DND-41 (cell line): ENCODE measurements around the gene NDUFAF3.

Experiments used
- ATAC-seq: fragments of 200-7000 bp; cut with Tn5 transposase; 3 replicates; pipeline ENCODE4 v1.9.1; 2021; ENCODE audit warnings: low read depth; ENCODE audit not compliant: insufficient read depth
- DNase-seq: peaks from one replicate; pipeline ENCODE4 v3.0.0-alpha.2; 2020
- H2AFZ ChIP-seq: 2 replicates; pipeline ENCODE4 v1.6.0; 2012; ENCODE audit warnings: low read depth, low read length
- H3K27ac ChIP-seq: 2 replicates; pipeline ENCODE4 v1.5.1; 2012; ENCODE audit warnings: low read length, inconsistent platforms
- H3K27me3 ChIP-seq: fragments of 200-600 bp; sonication (generic); 2 replicates; pipeline ENCODE4 v1.6.0; 2012; ENCODE audit warnings: low read length, mild to moderate bottlenecking, inconsistent platforms; ENCODE audit not compliant: insufficient read depth, poor library complexity
- H3K36me3 ChIP-seq: 2 replicates; pipeline ENCODE4 v1.5.1; 2012; ENCODE audit warnings: low read length, inconsistent platforms; ENCODE audit not compliant: insufficient read depth
- H3K4me1 ChIP-seq: 2 replicates; pipeline ENCODE4 v1.5.1; 2012; ENCODE audit warnings: mild to moderate bottlenecking, low read length; ENCODE audit not compliant: insufficient read depth
- H3K4me2 ChIP-seq: 2 replicates; pipeline ENCODE4 v1.6.0; 2012; ENCODE audit warnings: mild to moderate bottlenecking, moderate library complexity, low read length, inconsistent platforms; ENCODE audit not compliant: insufficient read depth
- H3K4me3 ChIP-seq, 2 experiments: fragments of 200-600 bp in 1 of 2; shearing (Covaris generic) in 1 of 2; 2 replicates each; pipeline ENCODE4 v1.5.1; 2012 to 2016; ENCODE audit warnings: inconsistent platforms in 2 of 2, low read length in 2 of 2, mild to moderate bottlenecking in 2 of 2, low read depth in 1 of 2, moderate library complexity in 1 of 2
- H3K79me2 ChIP-seq: 2 replicates; pipeline ENCODE4 v1.6.0; 2012; ENCODE audit warnings: low read length, inconsistent platforms; ENCODE audit not compliant: insufficient read depth
- H3K9ac ChIP-seq: 2 replicates; pipeline ENCODE4 v1.6.0; 2012; ENCODE audit warnings: low read depth, mild to moderate bottlenecking, inconsistent platforms, low read length, moderate library complexity
- H3K9me3 ChIP-seq: 2 replicates; pipeline ENCODE4 v1.5.1; 2012; ENCODE audit warnings: low read length, moderate library complexity, mild to moderate bottlenecking, inconsistent platforms; ENCODE audit not compliant: insufficient read depth, severe bottlenecking
- H4K20me1 ChIP-seq: 2 replicates; pipeline ENCODE4 v1.6.0; 2012; ENCODE audit warnings: low read length; ENCODE audit not compliant: insufficient read depth
- EZH2 ChIP-seq: IDR thresholded peaks from 3 replicates; pipeline ENCODE4 v1.6.1; 2012; ENCODE audit warnings: borderline replicate concordance, low read depth, mild to moderate bottlenecking, moderate library complexity, low read length, inconsistent platforms; ENCODE audit not compliant: severe bottlenecking
- TF ChIP-seq, protein P1 (sequence below): IDR thresholded peaks from 2 replicates; pipeline ENCODE4 v1.5.1; 2012; ENCODE audit warnings: borderline replicate concordance, low read length, moderate library complexity, mild to moderate bottlenecking; ENCODE audit not compliant: poor library complexity, severe bottlenecking; ENCODE audit errors: extremely low read depth

Gene NDUFAF3

DNA sequence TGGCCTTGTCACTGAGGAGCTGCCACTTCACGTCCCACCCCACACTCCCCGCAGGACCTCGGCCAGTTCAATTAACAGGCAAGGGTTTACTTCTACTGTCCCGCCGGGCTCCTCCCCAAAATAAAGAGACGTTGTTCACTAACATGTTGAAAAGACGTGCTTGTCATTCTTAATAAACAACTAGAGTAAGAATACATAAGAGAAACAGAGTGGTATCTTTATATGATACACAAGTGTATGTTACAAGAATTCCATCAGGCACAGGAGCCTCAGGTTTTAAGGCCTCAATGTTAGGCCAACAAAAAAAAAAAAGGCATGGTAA is 7.6 kb downstream of the NDUFAF3 start:
- ATAC-seq (no peak), DNase-seq (no peak)
- peaks cover 47% of the 10 kb centered on the region for H3K79me2 ChIP-seq
- H4K20me1 ChIP-seq: peaks cover 15% of the 10 kb centered on the region; the same call in 1 of the 2 replicates
- H3K4me1 ChIP-seq: peaks cover 49% of the 10 kb centered on the region
- TF ChIP-seq, protein P1, sequence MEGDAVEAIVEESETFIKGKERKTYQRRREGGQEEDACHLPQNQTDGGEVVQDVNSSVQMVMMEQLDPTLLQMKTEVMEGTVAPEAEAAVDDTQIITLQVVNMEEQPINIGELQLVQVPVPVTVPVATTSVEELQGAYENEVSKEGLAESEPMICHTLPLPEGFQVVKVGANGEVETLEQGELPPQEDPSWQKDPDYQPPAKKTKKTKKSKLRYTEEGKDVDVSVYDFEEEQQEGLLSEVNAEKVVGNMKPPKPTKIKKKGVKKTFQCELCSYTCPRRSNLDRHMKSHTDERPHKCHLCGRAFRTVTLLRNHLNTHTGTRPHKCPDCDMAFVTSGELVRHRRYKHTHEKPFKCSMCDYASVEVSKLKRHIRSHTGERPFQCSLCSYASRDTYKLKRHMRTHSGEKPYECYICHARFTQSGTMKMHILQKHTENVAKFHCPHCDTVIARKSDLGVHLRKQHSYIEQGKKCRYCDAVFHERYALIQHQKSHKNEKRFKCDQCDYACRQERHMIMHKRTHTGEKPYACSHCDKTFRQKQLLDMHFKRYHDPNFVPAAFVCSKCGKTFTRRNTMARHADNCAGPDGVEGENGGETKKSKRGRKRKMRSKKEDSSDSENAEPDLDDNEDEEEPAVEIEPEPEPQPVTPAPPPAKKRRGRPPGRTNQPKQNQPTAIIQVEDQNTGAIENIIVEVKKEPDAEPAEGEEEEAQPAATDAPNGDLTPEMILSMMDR: no peak
- no peak for TF ChIP-seq EZH2
- H3K36me3 ChIP-seq: peaks cover 79% of the 10 kb centered on the region
- peak overlapping the region; percentile 87 for H3K9ac ChIP-seq
- H3K9me3 ChIP-seq: no peaks in the 10 kb centered on the region
- H3K27ac ChIP-seq: peak overlapping the region; percentile 70
- H3K4me2 ChIP-seq: peak overlapping the region; percentile 86
- H2AFZ ChIP-seq: peak overlapping the region; percentile 76
- peak overlapping the region in 1 of 2 experiments; percentile 79; a peak in 2 of 4 replicates for H3K4me3 ChIP-seq
- H3K27me3 ChIP-seq: no peaks in the 10 kb centered on the region

GRCh38 chr3:49030321-49030720 is 8.4 kb downstream of the NDUFAF3 start:
- H2AFZ ChIP-seq: no peak overlapping the region
- no peaks in the 10 kb centered on the region for H3K9me3 ChIP-seq
- H3K4me2 ChIP-seq: no peak overlapping the region
- no peaks in the 10 kb centered on the region for H3K27me3 ChIP-seq
- peaks cover 8% of the 10 kb centered on the region; the same call in 1 of the 2 replicates for H4K20me1 ChIP-seq
- DNase-seq (no peak), ATAC-seq (no peak)
- H3K27ac ChIP-seq: no peak overlapping the region
- H3K79me2 ChIP-seq: peaks cover 39% of the 10 kb centered on the region
- no peak overlapping the region for H3K4me3 ChIP-seq
- peaks cover 79% of the 10 kb centered on the region for H3K36me3 ChIP-seq
- H3K4me1 ChIP-seq: peaks cover 41% of the 10 kb centered on the region
- no peak for TF ChIP-seq EZH2
- TF ChIP-seq, protein P1: no peak
- no peak overlapping the region for H3K9ac ChIP-seq

- H2AFZ ChIP-seq: no peak overlapping the region
- peaks cover 78% of the 10 kb centered on the region for H3K36me3 ChIP-seq
- no peak overlapping the region for H3K4me2 ChIP-seq
- H4K20me1 ChIP-seq: 0 out of 2 replicates have a peak, but pooled peaks cover 3% of the 10 kb centered on the region
- DNase-seq (no peak), ATAC-seq (no peak)
- H3K9ac ChIP-seq: no peak overlapping the region
- H3K27me3 ChIP-seq: no peaks in the 10 kb centered on the region
- no peaks in the 10 kb centered on the region for H3K9me3 ChIP-seq
- TF ChIP-seq EZH2: no peak
- TF ChIP-seq, protein P1: no peak
- H3K27ac ChIP-seq: no peak overlapping the region
- peaks cover 18% of the 10 kb centered on the region for H3K4me1 ChIP-seq
- H3K4me3 ChIP-seq: no peak overlapping the region
- H3K79me2 ChIP-seq: peaks cover 22% of the 10 kb centered on the region
These were observed 10.9 kb downstream of the NDUFAF3 start for GRCh38 chr3:49032646-49033304.
